HG02970 (cell line): ENCODE measurements around the gene ISG15.
"Not testable (repeated sequence)": the region's sequence is repeated elsewhere in the genome, so short reads cannot be mapped to it uniquely, and the experiment has no call there.

Source experiments
- ATAC-seq: cut with Tn5 transposase; IDR thresholded peaks from one replicate; pipeline ENCODE4 v1.9.1; 2021; ENCODE audit warnings: mild to moderate bottlenecking, moderate library complexity, moderate number of reproducible peaks; ENCODE audit not compliant: unreplicated experiment, low FRiP score

ISG15 gene

GRCh38 chr1:1024771-1025699 lies 11.7 kb downstream of the ISG15 start:
- no peak for ATAC-seq

- no peak for ATAC-seq
Measured at GRCh38 chr1:1025730-1026129, 12.4 kb downstream of the ISG15 start.

- ATAC-seq: no peak
Measured at GRCh38 chr1:1026599-1027413, 13.5 kb downstream of the ISG15 start.

DNA sequence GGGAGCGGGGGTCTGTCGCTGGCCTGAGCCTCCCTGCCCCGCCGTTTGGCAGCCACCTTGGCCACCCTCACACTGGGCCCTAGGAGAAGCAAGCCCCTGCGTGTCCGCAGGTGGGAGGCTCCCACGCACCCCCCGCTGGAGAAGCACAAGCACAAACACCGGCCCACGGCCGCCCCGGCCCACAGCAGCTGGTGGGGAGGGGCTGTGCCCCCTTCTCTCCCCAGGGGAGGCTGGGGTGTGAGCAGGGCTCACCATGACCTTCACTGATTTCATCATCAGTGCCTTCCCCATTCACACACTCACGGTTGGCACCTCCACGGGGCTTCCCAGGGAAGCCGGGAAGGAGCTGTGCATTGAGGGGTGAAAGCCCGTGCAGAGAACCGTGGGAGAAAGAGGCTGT lies 14.5 kb downstream of the ISG15 start:
- ATAC-seq: no peak

DNA sequence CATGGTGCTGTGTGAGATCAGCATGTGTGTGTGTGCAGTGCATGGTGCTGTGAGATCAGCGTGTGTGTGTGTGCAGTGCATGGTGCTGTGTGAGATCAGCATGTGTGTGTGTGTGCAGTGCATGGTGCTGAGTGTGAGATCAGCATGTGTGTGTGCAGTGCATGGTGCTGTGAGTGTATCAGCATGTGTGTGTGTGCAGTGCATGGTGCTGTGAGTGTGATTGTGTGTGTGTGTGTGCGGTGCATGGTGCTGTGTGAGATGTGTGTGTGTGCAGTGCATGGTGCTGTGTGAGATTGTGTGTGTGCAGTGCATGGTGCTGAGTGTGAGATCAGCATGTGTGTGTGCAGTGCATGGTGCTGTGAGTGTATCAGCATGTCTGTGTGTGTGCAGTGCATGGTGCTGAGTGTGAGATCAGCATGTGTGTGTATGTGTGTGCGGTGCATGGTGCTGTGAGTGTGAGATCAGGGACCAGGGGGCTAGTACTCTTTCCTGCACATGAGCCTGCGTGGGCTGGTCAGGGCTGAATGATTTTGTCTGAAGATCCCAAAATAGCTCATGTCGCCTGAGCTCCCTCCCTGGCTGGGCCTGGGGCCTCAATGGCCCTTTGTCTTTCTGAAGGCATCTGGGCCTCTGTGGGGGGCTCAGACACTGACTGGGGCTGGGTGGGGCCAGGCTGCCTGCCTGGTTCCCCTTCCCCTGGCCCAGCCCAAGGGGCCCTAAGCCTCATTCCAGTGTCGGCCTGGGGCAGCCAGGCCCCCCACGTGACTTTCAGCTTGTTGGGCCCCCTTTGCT lies 17.8 kb downstream of the ISG15 start:
- not testable (repeated sequence) for ATAC-seq

- ATAC-seq: no peak
Measured at GRCh38 chr1:1031659-1032235, 18.4 kb downstream of the ISG15 start.

DNA sequence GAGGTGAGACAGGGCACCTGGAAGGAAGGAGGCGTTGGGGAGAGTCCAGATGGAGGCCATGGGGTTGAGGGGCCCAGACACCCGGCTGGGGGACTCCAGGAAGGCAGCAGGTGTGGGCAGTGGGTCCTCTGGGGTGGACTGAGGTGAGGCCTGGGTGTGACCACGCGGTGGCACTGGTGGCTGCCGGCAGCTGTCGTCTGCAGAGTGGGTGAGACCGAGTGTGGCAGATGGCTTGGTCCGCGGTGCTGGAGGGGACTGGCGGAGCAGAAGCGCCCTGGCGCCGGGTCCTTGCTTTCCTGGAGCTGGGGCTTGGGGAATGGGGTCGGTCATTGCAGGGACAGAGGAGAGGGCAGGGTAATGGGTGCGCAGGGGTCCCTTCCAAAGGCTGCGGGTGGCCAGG lies 19.1 kb downstream of the ISG15 start:
- ATAC-seq: no peak

- ATAC-seq: peak; percentile 94
Measured at GRCh38 chr1:1033009-1033587, 19.8 kb downstream of the ISG15 start.

- no peak for ATAC-seq
Measured at GRCh38 chr1:1033731-1034438, 20.6 kb downstream of the ISG15 start.

DNA sequence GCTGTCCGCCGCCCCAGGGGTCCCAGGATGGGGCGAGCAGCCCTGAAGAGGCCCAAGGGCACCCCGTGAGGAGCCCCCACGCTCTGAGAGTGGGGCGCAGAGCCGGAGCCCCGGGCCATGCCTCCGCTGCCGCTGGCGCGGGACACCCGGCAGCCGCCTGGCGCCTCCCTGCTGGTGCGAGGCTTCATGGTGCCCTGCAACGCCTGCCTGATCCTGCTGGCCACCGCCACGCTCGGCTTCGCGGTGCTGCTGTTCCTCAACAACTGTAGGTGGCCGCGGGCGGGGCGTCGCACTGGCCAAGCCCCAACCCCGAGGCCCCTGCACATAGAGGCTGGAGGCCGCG lies 21.1 kb downstream of the ISG15 start:
- no peak for ATAC-seq

DNA sequence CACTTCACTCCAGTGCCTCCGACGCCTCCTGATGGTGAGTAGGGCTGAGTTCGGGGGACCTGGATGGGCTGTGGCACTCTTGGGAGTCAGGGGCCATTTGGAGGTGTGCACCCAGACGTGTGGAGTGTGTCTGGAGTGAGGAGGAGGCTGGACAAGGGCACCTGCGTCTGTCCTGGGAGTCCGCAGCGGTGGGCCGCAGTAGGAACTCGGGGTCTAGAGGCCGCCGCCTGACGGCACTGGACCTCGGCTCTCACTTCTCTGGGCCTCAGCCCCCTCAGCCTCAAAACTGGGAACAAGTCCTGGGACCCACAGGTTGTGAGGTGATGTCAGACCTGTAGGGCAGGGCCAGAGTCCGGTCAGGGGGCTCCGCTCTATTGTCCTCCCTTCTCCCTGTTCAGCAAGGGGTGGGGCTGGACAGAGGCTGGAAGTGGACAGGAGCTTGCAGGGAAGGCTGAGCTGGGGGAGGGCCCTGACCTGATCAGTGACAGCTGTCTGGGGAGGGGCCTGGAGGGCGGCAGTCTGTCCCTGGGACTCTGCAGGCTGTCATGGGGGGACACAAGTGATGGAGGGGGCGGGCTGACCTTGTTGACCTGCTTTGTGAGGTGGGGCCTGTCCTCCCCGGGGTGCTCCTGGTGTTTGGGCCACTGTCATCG lies 22.1 kb downstream of the ISG15 start:
- ATAC-seq: no peak

DNA sequence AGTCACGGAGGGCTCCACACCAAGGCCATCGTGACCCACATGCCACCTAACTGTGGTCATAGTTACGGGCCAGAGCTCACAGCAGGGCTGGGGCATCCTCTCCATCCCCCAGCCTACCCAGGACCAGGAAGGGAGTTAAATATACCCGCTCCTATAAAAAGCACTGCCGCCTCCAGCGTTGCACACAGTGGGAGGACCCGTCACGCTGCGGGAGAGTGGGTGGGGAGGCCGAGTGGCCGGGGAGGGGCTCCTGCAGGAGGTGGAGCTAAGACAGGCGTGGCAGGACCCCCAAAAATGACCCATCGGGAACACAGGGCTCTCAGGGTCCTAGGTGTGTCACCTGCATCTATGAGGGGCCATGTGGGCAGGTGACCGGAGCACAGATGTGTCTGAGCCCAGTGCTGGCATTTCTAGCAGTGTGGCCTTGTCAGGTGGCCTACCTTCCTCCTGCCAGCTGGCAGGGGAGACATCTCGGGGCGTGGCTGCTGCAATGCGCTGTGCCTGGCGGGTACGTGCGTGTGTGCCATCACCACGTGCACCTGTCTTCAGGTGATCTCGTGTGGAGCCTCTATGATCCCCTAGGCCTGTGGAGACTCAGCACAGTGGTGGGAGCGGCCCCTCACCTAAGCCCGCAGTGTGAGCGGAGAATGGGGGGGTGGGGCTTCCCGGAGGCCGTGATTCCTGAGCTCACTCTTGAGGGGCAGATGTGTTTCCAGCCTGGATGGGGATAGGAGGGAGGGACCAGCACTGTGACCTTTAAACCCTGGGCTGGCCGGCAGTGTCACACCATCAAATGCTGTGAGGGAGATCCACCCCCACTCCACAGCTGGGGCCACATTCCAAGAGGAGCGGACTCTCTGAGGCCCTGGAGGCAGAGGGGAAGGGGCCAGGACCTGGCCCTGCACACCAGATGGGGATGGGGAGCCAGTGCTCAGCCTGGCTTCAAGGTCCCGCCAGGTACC lies 24.4 kb downstream of the ISG15 start:
- no peak for ATAC-seq

DNA sequence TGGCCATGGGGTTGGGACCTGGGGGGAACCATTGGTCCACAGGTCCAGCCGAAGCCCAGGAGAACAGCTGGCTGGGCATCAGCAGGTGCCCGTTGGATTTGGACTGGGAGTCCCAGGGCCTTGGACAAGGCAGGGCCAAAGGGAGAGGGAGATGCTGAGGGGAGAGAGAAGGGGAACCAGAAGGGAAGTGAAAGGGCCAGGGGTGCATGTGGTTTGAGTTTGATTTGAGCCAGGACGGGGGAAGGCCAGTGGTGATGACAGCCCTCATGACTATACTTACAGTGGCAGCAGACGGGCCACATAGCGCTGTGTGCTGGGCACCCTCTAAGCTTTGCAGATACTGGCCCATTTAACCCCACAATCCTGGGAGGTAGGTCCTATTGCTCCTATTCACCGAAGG lies 25.4 kb downstream of the ISG15 start:
- no peak for ATAC-seq

GRCh38 chr1:1039145-1039910 lies 26.0 kb downstream of the ISG15 start:
- no peak for ATAC-seq

GRCh38 chr1:1040004-1040991 lies 27.0 kb downstream of the ISG15 start:
- peak; percentile 43 for ATAC-seq

GRCh38 chr1:1041092-1041523 lies 27.8 kb downstream of the ISG15 start:
- ATAC-seq: no peak
